NK-92 (cell line): ENCODE measurements around the gene SLC19A2.
"Not testable (repeated sequence)": the region's sequence is repeated elsewhere in the genome, so short reads cannot be mapped to it uniquely, and the experiment has no call there.

Source experiments
- DNase-seq: peaks from one replicate; lab custom pipeline; 2025; ENCODE audit not compliant: unreplicated experiment; lab: John Stamatoyannopoulos, UW

Gene SLC19A2

GRCh38 chr1:169485431-169486280, at the start of gene SLC19A2:
SLC19A2 (minus strand) TSS chr1:169485944; CDS start chr1:169485766, 178 bp downstream.
- DNase-seq: peak; percentile 70

- DNase-seq: no peak
Measured at GRCh38 chr1:169534653-169535052, 48.9 kb upstream of the SLC19A2 start.

GRCh38 chr1:169533528-169534190, 47.9 kb upstream of the SLC19A2 start:
- DNase-seq: not testable (repeated sequence)

- DNase-seq: no peak
Measured at GRCh38 chr1:169530448-169530847, 44.7 kb upstream of the SLC19A2 start.

- DNase-seq: no peak
Measured at GRCh38 chr1:169529068-169529642, 43.4 kb upstream of the SLC19A2 start.

- DNase-seq: no peak
Measured at GRCh38 chr1:169528215-169529067, 42.7 kb upstream of the SLC19A2 start.

GRCh38 chr1:169527451-169528214, 41.9 kb upstream of the SLC19A2 start:
- no peak for DNase-seq

GRCh38 chr1:169527001-169527400, 41.3 kb upstream of the SLC19A2 start:
- no peak for DNase-seq

- no peak for DNase-seq
Measured at GRCh38 chr1:169526120-169526832, 40.5 kb upstream of the SLC19A2 start.

- DNase-seq: no peak
Measured at GRCh38 chr1:169525391-169525790, 39.6 kb upstream of the SLC19A2 start.

GRCh38 chr1:169523904-169524303, 38.2 kb upstream of the SLC19A2 start:
- no peak for DNase-seq

GRCh38 chr1:169521226-169521625, 35.5 kb upstream of the SLC19A2 start:
- DNase-seq: no peak

GRCh38 chr1:169517558-169518186, 31.9 kb upstream of the SLC19A2 start:
- DNase-seq: no peak

GRCh38 chr1:169515641-169516040, 29.9 kb upstream of the SLC19A2 start:
- DNase-seq: no peak

GRCh38 chr1:169514566-169515270, 29.0 kb upstream of the SLC19A2 start:
- DNase-seq: no peak

- no peak for DNase-seq
Measured at GRCh38 chr1:169513208-169513607, 27.5 kb upstream of the SLC19A2 start.

- DNase-seq: no peak
Measured at GRCh38 chr1:169511316-169512005, 25.7 kb upstream of the SLC19A2 start.

GRCh38 chr1:169510060-169510459, 24.3 kb upstream of the SLC19A2 start:
- no peak for DNase-seq
